ENCODE measurements around the gene PGGT1B.
A peak's percentile ranks its signal among the peaks of the same experiment; 100 is the strongest.

Gene PGGT1B

GRCh38 chr5:115262321-115263077, at the start of gene PGGT1B:
TSS of gene PGGT1B (minus strand) at chr5:115262877. CDS start at chr5:115262851, 26 bp downstream.
- peak; percentile 29 to 66 (median 40) for DNase-seq

GRCh38 chr5:115309751-115310370, 47.2 kb upstream of the PGGT1B start:
- peak in 3 of 6 experiments; percentile 26 to 61 (median 56) for DNase-seq

- no peak for DNase-seq
Observed at GRCh38 chr5:115308815-115309214, 46.1 kb upstream of the PGGT1B start.

- DNase-seq: no peak
Observed at GRCh38 chr5:115306011-115306536, 43.4 kb upstream of the PGGT1B start.

GRCh38 chr5:115304496-115304895, 41.8 kb upstream of the PGGT1B start:
- DNase-seq: no peak

GRCh38 chr5:115298811-115299210, 36.1 kb upstream of the PGGT1B start:
- no peak for DNase-seq

- DNase-seq: no peak
Observed at GRCh38 chr5:115297031-115297430, 34.4 kb upstream of the PGGT1B start.

- DNase-seq: peak; percentile 64 to 81 (median 78)
Observed at GRCh38 chr5:115296124-115297022, 33.7 kb upstream of the PGGT1B start, which contains the start of gene CCDC112. TSS of gene CCDC112 (minus strand) at chr5:115296654. CDS start at chr5:115296543, 111 bp downstream.

GRCh38 chr5:115295777-115296123, 33.1 kb upstream of the PGGT1B start:
- no peak for DNase-seq

- no peak for DNase-seq
Observed at GRCh38 chr5:115291397-115291796, 28.7 kb upstream of the PGGT1B start.

- DNase-seq: no peak
Observed at GRCh38 chr5:115289104-115289503, 26.4 kb upstream of the PGGT1B start.

- no peak for DNase-seq
Observed at GRCh38 chr5:115284021-115284420, 21.3 kb upstream of the PGGT1B start.

- no peak for DNase-seq
Observed at GRCh38 chr5:115282131-115282530, 19.5 kb upstream of the PGGT1B start.

- no peak for DNase-seq
Observed at GRCh38 chr5:115274584-115274983, 11.9 kb upstream of the PGGT1B start.

GRCh38 chr5:115272297-115272958, 9.8 kb upstream of the PGGT1B start:
- no peak for DNase-seq

- DNase-seq: no peak
Observed at GRCh38 chr5:115271295-115272050, 8.8 kb upstream of the PGGT1B start.

GRCh38 chr5:115267617-115268016, 4.9 kb upstream of the PGGT1B start:
- no peak for DNase-seq

GRCh38 chr5:115265220-115265619, 2.5 kb upstream of the PGGT1B start:
- DNase-seq: no peak

- DNase-seq: no peak
Observed at GRCh38 chr5:115264786-115265185, 2.1 kb upstream of the PGGT1B start.

GRCh38 chr5:115263078-115263380, 352 bp upstream of the PGGT1B start:
- DNase-seq: no peak

GRCh38 chr5:115262011-115262320, 711 bp downstream of the PGGT1B start:
- DNase-seq: no peak

GRCh38 chr5:115260248-115260647, 2.4 kb downstream of the PGGT1B start:
- DNase-seq: no peak
